Hindlimb muscle (tissue), 1 donor: ENCODE measurements around the gene SH3TC1. TPM values are rescaled to one million over a fixed set of nuclear protein-coding genes. Genes with fewer than 3 reads are reported as not detected.

ENCODE experiments used
- DNase-seq: peaks from one replicate; pipeline ENCODE4 v3.0.0-alpha.2; 2013
- polyA plus RNA-seq: library from polyadenylated mRNA; unstranded; fragments of 120-200 nt; gene quantifications from one replicate; pipeline ENCODE4 v1.2.1, GENCODE V29; 2013; ENCODE audit not compliant: insufficient read length

Gene SH3TC1
- polyA plus RNA-seq, 1 donor: 12.1 TPM

DNA sequence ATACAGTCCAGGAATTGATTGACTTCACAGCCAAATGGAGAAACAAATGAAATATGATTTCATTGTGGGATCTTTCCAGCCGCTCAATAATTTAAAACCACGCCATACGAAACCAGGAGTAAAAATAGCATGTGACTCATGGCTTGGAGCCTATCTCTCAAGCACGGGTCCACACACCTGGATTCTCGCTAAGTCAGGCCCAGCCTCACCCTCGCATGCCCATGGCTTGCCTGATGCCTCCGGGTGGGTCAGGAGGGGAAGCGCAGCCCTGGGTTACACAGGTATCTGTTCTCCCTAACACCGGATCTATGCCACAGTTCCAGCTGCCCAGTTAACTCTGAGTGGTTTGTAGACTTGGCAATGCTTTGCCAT is 34.9 kb upstream of the SH3TC1 start:
- DNase-seq: no peak

DNA sequence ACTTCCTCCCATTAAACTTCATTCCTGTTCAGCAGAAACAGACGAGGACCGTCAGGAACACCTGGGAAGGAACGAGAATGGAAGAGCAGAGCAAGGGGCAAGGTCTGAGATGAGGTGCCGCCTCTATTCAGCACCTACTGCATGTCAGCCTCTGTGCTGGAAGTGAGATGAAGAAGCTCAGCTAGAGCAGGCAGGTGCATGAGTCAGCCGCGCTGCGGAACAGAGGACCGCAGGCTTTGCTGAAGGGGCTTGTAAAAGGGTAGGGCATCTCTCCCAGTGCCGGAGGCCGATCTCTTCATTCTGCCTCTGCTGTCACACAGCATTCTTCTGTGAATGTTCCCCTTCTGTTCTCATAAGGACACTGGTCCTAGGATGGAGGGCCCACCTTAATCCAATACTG is 34.4 kb upstream of the SH3TC1 start:
- no peak for DNase-seq

DNA sequence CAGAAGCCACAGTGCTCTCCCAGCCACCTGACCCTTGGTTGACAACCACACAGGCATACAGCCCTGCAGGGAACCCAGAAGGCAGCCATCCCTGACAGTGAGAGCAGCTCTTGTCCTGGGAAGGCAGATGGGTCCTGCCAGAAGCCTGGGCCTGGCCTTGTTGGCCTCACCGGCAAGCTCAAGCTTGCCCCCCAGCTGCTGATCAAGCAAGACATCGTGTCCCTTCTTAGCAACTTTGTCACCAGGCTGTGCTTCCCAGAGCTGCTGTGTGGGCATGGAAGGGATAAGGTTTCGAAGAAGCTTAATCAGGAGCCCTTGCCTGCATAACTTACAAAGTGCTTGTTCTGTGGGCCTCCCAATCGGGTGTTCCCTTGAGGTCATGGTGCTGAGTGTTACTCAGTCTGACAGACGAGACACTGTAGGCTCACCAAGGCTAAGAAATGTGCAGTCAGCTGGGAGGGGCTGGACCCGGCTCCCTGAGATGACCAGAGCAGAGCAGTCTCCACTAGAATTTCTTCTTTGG is 33.7 kb upstream of the SH3TC1 start:
- no peak for DNase-seq

DNA sequence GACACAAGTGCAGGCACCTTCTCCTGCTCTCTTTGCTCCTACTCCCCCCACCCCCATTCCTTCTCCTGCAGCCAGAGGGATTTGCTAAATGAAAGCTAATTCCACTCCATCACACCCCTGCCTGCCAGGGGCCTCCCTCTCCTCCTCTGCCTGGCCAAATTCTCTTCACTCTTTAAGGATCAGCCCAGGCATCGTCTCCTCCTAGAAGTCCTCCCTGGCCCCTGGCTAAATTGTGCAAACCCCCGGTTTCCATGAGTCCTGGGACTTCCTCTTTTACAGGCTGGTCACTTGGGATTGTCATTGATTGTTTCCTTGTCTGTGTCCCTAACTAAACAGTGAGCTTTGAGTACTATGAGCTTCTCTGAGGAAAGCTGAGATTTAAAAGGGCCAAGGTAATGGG is 31.8 kb upstream of the SH3TC1 start:
- no peak for DNase-seq

DNA sequence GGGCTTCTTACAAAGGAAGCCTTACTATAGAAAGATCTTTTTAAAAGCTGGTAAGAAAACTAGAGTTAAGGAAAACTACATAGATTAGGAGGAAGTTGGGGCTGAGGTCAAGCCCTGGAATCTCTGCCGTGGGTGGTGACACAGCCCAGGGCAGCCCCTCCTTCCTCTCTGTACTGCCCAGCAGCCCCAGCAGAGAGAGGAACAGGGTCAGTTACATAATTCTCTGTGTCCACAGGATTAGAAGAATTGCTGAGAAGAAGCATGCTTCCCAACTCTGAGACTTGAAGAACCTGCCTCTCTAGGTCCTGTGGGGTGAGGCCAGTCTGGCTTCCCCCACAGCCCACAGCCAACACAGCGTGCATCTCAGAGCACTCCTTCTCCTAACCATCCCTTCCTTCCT is 31.3 kb upstream of the SH3TC1 start:
- DNase-seq: no peak

DNA sequence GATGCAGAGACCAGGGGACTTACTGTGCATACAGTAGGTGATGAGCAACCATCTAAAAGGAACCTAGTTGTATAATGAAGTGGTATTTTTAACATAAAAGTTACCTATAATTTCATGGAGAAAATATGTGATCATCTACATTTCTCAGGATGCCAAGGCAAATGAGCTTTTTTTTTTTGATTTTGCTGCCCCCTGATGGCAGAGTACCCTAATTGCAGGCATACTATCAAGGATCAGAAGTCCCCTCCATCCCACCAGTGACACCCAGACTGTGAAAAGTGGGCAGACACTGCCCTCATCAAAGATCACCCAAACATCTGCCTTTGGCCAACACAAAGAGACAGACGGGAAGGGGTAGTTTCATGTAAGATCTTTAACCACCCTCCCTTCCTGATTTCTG is 30.9 kb upstream of the SH3TC1 start:
- no peak for DNase-seq

DNA sequence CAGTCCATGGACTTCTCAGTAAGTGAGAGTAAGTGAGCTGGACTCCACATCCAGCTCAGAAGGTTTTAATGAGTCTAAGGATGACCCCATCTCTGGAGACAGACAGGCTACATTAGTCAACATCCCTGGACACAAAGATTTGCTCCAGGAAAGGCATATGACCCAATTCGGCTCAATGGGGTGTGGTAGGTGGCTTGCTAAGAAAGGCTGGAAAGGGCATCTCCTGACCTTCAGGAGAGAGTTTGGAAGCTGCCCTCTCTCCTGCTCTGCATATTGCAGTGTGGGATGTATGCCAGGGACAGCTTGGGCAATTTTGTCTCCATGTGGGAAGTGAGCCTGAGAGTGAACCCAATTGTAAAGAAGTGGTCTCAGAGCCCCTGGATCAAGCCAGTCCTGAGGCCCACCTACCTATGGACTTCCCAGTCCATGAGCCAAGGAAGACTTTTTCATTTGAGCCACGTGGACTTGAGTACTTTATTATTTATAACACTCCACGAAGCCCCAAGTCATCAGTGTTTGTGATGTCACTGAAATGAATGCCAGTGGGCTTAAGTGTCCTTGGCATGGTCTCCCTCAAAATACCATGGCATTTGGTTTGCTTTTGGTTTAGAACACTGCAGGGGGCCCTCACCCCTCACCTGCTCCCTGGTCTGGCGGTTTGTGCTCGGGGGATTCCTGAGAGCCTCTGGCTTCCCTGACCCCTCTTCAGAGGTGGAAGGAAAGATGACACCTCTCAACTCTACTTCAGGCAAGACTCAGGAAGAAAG is 30.1 kb upstream of the SH3TC1 start:
- no peak for DNase-seq

DNA sequence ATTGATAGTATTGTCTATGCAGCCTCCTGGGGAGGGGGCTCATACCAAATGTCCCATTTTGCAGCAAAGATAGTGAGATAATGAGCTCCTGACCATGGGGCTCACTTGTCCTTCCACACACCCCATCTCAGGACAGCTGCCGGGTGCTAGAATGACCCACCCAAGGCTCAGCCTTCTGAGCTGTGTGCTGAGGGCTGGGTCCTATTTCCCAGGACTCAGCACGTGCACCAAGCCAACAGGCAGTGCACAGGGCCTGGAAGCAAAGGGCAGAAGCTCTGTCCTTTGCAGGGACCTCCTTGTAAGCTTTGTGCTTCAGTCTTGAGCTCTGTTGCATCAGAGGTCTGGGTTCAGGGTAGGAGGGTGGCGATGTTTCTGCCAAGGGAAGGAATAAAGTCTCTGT is 29.3 kb upstream of the SH3TC1 start:
- DNase-seq: no peak

DNA sequence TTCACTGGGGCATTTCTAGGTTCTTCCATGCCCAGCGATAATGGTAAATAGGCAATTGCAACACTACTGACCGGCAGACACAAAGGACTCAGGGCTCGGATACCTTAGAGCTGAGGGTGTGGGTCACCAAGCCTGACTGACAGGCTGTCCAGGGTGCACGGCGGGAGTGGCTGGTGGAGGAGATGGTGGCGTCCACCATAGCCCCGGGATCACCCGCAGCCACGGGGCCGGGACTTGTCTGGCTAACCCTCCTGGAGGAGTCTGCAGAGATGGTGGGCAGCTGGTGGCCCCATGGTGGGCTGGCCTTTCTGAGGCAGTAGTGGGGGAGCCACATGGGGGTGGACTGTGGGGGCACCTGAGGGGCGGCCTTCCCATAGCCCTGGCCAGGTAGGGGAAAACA is 28.7 kb upstream of the SH3TC1 start:
- DNase-seq: no peak

DNA sequence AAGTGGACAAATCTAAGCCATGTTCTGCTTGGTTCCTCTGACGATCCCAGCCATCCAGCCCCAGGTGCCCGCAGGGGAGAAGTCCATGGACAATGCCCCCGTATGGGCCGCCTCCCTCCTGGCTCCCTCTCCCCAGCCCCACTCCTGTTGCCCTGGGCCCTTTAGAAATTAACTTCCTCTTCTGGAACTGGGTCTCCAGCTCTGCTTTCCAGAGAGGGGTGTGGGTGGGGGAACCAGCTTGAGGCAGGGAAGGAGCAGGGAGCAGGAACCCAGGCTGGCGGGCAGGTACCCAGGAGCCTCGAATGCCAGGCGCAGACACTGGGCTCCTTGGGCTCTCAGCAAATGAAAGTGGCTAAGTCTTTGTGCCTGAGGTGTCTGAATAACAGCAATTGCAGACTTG is 27.8 kb upstream of the SH3TC1 start:
- DNase-seq: no peak

DNA sequence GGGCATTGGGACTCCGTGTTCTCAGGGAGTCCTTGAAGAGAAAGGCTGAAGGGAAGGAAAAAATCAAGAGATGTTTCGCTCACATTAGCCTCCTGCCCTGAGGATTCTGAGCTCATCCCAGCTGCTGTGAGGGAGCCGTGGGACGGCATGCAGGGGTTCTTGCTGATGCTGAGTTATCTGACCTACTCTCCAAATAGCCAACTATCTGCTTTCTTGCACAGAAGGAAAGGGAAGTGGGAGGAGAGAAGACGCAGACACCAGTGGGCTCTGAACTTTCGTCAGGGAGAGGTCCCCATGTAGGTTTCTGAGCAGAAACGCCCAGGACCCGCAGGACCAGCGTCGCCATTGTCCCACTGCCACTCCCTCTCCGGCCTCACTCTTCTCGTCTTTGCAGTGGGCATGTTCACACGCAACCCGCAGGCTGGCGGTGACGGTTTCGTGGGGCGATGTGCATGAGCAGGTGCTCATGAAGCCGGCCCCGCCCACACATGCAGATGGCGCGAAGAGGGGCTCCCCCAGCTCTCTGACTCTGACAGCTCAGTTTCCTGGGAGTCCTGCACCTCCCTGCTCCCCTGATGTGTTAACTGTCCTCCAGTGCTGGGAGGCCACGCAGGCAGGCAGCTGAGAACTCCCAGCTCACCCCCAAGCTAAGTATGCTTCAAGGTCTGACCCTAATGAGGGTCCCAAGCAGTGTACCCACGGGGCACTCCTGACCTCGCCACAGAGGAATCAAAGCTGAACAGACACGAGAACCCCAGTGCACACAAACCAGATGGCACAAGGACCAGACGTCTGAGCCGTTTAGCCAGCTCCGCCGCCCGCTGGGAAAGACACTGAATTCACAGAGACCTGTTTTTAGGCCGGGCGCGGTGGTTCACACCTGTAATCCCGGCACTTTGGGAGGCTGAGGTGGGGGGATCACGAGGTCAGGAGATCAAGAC is 26.8 kb upstream of the SH3TC1 start:
- DNase-seq: no peak

DNA sequence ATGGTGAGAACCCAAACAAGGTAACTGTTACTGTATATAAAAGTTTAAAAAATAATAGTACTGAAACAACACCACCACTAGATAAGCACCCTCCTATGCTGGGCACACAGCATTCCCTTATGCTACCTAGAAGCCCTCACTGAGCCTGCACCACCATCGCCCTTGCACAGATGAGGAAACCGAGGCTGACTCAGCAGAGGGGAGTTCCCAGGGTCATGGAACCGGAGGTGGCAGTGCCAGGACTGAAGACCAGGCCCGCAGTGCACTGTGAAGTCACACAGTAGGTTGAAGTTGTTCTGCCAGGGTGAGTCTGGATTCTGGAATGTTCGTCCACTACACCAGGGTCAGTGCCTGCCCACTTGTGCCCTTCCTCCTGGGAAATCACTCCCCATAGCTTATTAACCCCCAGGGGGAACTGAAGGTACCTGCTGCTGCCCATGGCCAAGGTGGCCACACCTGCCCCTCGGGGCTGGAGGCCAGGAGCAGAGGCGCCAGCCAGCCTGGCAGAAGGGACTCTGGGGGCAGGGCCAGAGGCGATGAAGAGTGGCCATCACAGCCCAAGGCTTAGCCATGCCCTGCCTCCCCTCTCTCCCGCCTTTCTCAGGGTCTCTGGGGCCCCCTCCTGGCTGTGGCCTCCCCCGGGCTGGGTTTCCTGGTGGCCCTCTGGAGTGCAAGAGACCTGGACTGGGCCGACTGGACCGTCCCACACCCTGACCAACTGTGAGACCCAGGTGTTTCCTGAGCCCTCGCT is 25.4 kb upstream of the SH3TC1 start:
- no peak for DNase-seq

DNA sequence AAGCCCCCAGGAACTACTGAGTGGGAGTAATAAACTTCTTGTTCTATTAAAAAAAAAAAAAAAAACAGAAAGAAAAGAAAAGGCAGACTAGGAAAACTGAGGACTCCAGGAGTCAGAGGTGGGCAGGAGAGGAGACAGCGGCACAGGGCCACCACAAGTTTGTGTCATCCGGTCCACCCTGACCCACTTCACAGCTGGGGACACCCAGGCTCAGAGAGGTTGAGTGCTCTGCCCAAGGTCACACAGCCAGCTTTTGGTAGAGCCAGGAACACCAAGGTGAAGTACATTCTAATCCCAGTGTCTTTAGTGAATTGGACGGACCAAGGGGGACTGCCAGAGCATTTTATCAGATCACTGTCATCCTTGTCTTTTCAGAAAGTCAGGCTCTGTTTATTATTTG is 24.1 kb upstream of the SH3TC1 start:
- no peak for DNase-seq

DNA sequence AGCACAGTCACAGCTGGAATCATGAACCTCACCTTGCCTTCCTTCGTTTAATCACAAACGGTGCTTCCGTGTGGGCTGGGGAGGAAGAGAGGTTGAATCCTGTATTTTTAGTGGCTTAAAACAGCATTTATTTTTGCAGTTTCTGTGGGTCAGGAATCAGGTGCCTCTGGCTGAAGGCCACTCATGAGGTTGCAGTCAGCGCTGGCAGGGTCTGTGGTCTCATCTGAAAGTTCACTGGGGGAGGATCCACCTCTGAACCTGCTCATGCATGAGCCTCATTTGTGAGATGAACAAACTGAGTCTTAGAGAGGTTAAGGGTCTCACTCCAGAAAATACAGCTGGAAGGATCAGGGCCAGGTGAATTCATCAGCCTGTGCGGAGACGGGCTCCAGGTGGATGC is 23.4 kb upstream of the SH3TC1 start:
- DNase-seq: no peak

DNA sequence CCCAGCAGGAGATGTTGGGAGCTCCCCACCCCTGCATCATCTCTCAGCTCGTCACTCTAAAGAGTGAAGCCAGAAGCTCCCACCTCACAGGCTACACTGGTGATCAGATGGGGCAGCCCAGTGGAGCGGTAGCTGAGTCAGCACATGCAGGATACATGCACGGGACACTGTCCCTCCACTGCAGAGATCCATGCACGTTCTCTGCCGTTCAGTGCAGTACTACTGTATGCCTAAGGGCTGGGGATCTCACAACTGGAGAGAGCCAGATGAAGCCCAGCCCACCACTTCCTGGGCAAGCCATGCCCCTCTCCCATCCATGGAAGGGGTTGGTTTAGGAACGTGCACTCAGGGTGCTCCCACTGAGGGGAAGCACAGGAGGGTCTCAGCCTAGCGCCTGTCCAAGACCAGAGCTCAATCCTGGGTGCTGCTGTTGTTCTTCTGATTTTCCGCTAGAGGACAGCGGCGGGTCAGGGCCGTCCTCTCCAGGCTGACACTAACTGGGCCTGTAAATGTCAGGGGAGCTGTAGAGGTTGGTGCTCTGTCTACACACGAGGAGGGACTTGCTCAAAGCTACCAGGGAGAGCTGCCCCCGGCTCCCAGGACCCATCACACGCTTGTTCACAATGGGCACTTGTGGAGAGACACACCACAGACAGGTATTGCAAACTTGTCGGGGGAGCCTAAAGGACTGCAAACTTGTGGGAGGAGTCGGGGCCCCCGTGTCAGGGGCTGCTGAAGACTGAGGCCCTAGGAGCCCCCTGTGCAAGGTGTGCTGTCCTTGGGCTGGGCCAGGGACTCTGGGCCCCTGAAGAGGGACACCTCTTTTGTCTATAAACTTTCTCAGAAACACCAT is 22.3 kb upstream of the SH3TC1 start:
- DNase-seq: no peak

DNA sequence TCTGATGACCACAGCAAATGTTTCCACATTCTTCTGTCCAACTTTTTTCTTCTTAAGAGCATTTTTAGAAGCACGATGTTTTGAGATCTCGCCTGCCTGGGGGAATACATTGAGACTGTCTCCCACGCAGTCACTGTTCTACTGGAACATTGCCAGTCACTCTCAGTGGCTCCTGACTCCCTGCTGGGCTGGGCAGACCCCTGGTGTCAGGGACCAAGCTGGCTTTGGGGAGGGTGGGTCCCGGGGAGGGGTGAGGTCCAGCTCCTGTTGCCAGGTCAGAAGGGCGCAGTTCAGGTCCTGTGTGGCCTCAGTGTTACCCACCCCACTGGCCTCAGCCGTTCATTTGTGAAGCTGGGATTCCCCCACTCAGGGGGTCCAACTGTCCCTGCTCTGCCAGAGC is 21.5 kb upstream of the SH3TC1 start:
- no peak for DNase-seq

DNA sequence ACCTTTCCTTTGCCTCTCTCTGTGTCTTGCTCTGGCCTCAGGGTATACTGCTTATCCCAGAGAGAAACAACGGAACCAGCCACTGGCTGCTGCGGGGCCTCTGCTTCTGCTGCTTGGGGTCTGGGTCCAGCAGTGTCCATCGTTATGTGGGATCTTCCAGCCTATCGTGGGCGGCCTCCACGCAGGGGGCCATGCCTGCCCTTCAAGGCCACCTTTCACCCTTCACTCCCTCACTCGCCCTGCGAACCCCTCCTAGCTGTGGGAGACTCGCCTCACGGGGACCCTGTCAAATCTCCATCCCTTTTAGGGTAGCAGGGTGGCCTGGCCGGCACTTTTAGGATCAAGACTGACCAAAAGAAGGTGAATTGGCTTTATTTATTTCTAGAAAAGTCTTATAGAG is 21.1 kb upstream of the SH3TC1 start:
- DNase-seq: no peak

DNA sequence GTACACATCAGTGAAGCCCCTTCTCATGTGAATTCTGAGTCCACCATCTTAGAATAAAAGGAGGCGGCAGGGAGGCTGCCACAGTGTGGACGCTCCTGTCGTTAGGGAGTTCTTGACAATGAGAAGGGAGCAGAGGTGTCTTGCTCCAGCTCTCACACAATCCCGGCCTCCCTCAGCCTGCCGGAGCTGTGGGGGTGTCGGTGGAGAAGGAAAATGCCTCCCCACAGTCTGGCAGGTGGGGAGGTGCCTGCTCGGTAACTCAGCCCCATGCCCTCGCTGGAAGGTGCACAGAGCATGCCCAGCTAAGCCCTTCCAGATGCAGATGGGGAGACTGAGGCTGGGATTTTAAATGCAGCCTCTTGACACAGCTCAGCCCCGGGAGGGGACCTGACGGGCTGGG is 20.0 kb upstream of the SH3TC1 start:
- DNase-seq: no peak

DNA sequence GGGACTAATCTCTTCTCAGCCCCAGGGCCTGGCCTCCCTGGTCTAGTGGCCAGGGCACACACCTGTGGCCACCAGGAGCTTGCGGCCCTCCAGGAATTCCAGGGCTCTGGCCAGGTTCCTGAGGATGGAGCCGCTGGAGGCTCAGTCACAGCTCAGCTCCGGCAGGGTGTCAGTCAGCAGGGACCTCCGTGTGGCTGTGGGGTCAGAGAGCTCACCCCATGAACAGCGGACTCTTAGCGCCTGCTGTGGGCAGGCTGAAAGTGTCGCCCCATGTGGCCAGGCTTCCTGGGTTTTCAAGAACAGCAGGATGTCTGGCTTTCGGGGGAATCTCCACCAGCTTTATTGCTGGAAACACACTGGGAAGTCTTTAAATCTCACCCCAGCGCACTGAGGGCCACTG is 19.3 kb upstream of the SH3TC1 start:
- no peak for DNase-seq

DNA sequence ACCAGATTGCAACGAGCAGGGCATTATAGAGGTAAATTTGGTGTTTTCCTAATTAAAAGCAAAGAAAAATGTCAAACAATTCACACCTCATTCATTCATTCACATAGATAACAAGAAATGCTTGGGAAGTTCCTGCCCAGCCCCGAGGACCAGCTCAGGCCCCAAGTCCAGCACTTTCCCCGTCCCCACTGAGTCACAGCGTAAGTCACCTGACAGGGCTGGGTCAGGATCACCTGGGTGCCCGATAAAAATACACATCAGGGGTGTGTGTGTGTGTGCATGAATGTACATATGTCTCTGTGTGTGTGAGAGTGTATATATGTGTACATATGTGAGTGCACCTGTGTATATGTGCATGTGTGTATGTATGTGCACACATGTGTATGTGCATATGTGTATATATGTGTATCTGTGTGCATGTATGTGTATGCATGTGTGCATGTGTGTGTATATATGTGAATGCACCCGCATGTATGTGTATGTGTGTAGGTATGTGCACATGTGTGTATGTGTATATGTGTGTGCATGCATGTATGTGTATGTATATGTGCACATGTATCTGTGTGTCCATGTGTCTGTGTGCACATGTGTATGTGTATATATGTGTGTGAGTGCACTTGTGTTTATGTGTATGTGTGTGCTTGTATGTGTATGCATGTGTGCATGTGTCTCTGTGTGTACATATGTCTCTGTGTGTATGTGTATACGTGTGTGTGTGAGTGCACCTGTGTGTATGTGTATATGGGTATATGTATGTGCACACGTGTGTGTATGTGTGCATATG is 18.6 kb upstream of the SH3TC1 start:
- DNase-seq: no peak

DNA sequence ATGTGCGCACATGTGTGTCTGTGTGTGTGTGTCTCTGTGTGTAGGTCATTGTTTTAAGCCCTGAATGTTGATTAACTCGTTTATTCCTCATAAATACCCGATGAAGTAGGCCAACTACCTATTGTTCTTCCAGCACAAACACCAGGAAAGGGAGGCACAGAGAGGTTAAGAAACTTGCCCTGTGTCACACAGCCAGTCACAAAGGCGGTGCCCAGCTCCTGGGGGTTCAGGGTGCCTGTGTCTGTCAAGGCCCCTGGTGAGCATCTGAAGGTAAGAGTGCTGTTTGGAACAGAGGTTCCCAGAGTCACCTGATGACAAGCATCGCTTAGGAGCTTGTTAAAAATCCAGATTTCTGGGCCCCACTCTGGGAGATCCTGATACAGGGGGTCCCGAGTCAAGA is 18.0 kb upstream of the SH3TC1 start:
- DNase-seq: no peak
